Heart right ventricle (tissue), 16 donors: Measurements from ENCODE around the gene FUBP3. TPM values are rescaled to one million over a fixed set of nuclear protein-coding genes. Genes with fewer than 3 reads are reported as not detected.

Experiments
- ATAC-seq, 8 donors: fragments of 200-7000 bp; cut with Tn5 transposase; one replicate each; pipeline ENCODE4 v1.9.1; 2020; ENCODE audit warnings: mild to moderate bottlenecking in 8 of 8, moderate library complexity in 8 of 8, moderate number of reproducible peaks in 1 of 8
- DNase-seq, 2 donors: peaks; one replicate each; pipeline ENCODE4 v3.0.0-alpha.2; 2020
- H3K27ac ChIP-seq, 10 donors: fragments of 200-600 bp; sonication (generic) in 2 of 10; one replicate each; pipeline versions ENCODE4 v1.5.0 to v1.8.0; 2020 to 2022; ENCODE audit warnings: mild to moderate bottlenecking in 3 of 10
- H3K27me3 ChIP-seq, 7 donors: fragments of 200-600 bp; one replicate each; pipeline ENCODE4 v1.8.0; 2021 to 2022; ENCODE audit warnings: mild to moderate bottlenecking in 2 of 7
- H3K36me3 ChIP-seq, 9 donors: fragments of 200-600 bp; sonication (generic) in 1 of 9; one replicate each; pipeline versions ENCODE4 v1.5.0 to v1.8.0; 2020 to 2022; ENCODE audit warnings: mild to moderate bottlenecking in 2 of 9
- H3K4me1 ChIP-seq, 9 donors: fragments of 200-600 bp; sonication (generic) in 1 of 9; one replicate each; pipeline versions ENCODE4 v1.5.0 to v1.8.0; 2020 to 2022; ENCODE audit warnings: mild to moderate bottlenecking in 4 of 9
- H3K4me3 ChIP-seq, 10 donors: fragments of 200-600 bp; sonication (generic) in 2 of 10; one replicate each; pipeline versions ENCODE4 v1.5.0 to v1.8.0; 2020 to 2022; ENCODE audit warnings: mild to moderate bottlenecking in 7 of 10, moderate library complexity in 2 of 10
- H3K9me3 ChIP-seq, 11 donors: fragments of 200-600 bp in 10 of 11; sonication (generic) in 2 of 11; one replicate each; pipeline versions ENCODE4 v1.5.0 to v1.8.0; 2013 to 2022; ENCODE audit warnings: mild to moderate bottlenecking in 2 of 11, control low read depth in 1 of 11, moderate library complexity in 1 of 11
- CTCF ChIP-seq, 9 donors: fragments of 200-600 bp; sonication (generic) in 2 of 9; IDR thresholded peaks; one replicate each; pipeline versions ENCODE4 v1.5.0 to v1.8.0; 2021 to 2022; ENCODE audit warnings: antibody characterized with exemption in 9 of 9, mild to moderate bottlenecking in 5 of 9, moderate library complexity in 1 of 9
- WGBS, 2 donors: extraction: QIAGEN DNeasy Blood & Tissue Kit; methylation state at CpG; one replicate each; pipeline ENCODE4 v1.1.7; 2013; ENCODE audit warnings: inconsistent platforms in 1 of 2; 5-methylcytosine and 5-hydroxymethylcytosine counted together
- intact Hi-C, 10 donors: fragments of 100-400 bp; cut with DNase I; formaldehyde crosslinking; loops; one replicate each; pipeline versions ENCODE4 v1.11.1 to v1.14.2; 2022
- polyA plus RNA-seq, 2 donors: library from polyadenylated mRNA; stranded (reverse); fragments of 200-250 nt; gene quantifications; one replicate each; pipeline ENCODE4 v1.2.3, GENCODE V29; 2013
- total RNA-seq, 10 donors: library from RNA; stranded (reverse); fragmentation: NEBNext Ultra II Directional in 3 of 10; extraction: Animal tissue kit (Norgen Biotek cat#: 25700) in 3 of 10; gene quantifications; one replicate each; pipeline versions ENCODE4 v1.2.1 to v1.2.4, GENCODE V29; 2021 to 2023
- donor health status: Arrhythmogenic right ventricular cardiomyopathy.
- donor health status: ischemic (EF 13 %, LVEDD 7.1; RV severe dilation, severe dysfunction).
- donor health status: healthy with polysubstance abuse.
- donor health status: DM: no; HTN: yes; CAD: no.
- donor health status: DM: no; HTN: no; CAD: no.
- donor health status: ischemic (EF 25% LVEDD 6.9; RV normal size, moderate dysfunction).
- donor health status: ischemic (EF 25% LVEDD 5.7; RV mildly dilated, moderate dysfunction).
- donor health status: healthy.
- donor health status: DM: yes; HTN: yes; CAD: no.
- donor health status: Ischemic cardiomyopathy.
- donor health status: ischemic (EF 35%, LVEDD 5.7; RV mildly dilated, moderate dysfunction).
- donor health status: nonischemic (EF 11% LVEDD 7.7; RV severe dilation, severe dysfunction).
- donor health status: DM: yes; HTN: yes; CAD: no.
- donor health status: PGD.
- donor health status: ischemic (EF 29% LVEDD 5.4; RV normal size, mild dysfunction).
- donor health status: nonischemic (EF 23%, LVEDD 6.1; RV moderate dilation, normal function).

The FUBP3 gene
- total and polyA plus RNA-seq, 12 donors: 16.8 to 40.3 (median 26.9) TPM

- ATAC-seq (peak in 1 of 8 donors; percentile 11), DNase-seq (no peak)
- intact Hi-C loops: no loop called here
Measured at GRCh38 chr9:130669965-130670364, 90.6 kb downstream of the FUBP3 start.

GRCh38 chr9:130670644-130671043 lies 91.3 kb downstream of the FUBP3 start:
- 79% methylated on average over 6 of the region's 6 CpGs for WGBS, 2 donors
- Histone ChIP-seq H3K36me3 (no peaks in the 10 kb centered on the region), H3K27me3 (peaks cover 5 to 33% (median 30%) of the 10 kb centered on the region in 7 donors), H3K27ac (no peak overlapping the region), H3K4me1 (peaks cover 4 to 12% (median 10%) of the 10 kb centered on the region in 9 donors), H3K4me3 (no peak overlapping the region), H3K9me3 (no peaks in the 10 kb centered on the region)
- intact Hi-C loops: no loop called here
- DNase-seq (no peak), ATAC-seq (no peak)
- TF ChIP-seq CTCF (IDR thresholded peaks at IDR 0.05): no peak

More at GRCh38 chr9:130669965-130670364, 90.6 kb downstream of the FUBP3 start:
- H3K4me3 ChIP-seq: no peak overlapping the region
- peaks cover 6 to 19% (median 15%) of the 10 kb centered on the region in 9 donors for H3K4me1 ChIP-seq
- H3K27me3 ChIP-seq: peaks cover 9 to 39% (median 37%) of the 10 kb centered on the region in 7 donors
- no peak overlapping the region for H3K27ac ChIP-seq
- H3K9me3 ChIP-seq: no peaks in the 10 kb centered on the region
- H3K36me3 ChIP-seq: no peaks in the 10 kb centered on the region
- 73 to 84% methylated on average over 4 of the region's 4 CpGs for WGBS, 2 donors
- no peak for TF ChIP-seq CTCF (IDR thresholded peaks at IDR 0.05)

GRCh38 chr9:130672466-130672865 lies 93.1 kb downstream of the FUBP3 start:
- DNase-seq: no peak
- Histone ChIP-seq H3K9me3 (no peaks in the 10 kb centered on the region), H3K4me1 (no peaks in the 10 kb centered on the region), H3K4me3 (no peak overlapping the region), H3K27ac (no peak overlapping the region), H3K36me3 (no peaks in the 10 kb centered on the region), H3K27me3 (peaks cover 0 to 14% (median 12%) of the 10 kb centered on the region in 7 donors)
- no peak for ATAC-seq
- no peak for TF ChIP-seq CTCF (IDR thresholded peaks at IDR 0.05)
- intact Hi-C loops: no loop called here
- 91 to 92% methylated on average over 8 of the region's 8 CpGs for WGBS, 2 donors

GRCh38 chr9:130672933-130673615 lies 93.7 kb downstream of the FUBP3 start:
- Histone ChIP-seq H3K4me3 (no peak overlapping the region), H3K9me3 (no peaks in the 10 kb centered on the region), H3K27me3 (peaks cover 0 to 8% (median 6%) of the 10 kb centered on the region in 7 donors), H3K36me3 (no peaks in the 10 kb centered on the region), H3K4me1 (no peaks in the 10 kb centered on the region), H3K27ac (no peak overlapping the region)
- intact Hi-C loops: no loop called here
- DNase-seq: no peak
- no peak for TF ChIP-seq CTCF (IDR thresholded peaks at IDR 0.05)
- WGBS, 2 donors: 84 to 90% methylated on average over 12 of the region's 12 CpGs
- ATAC-seq: peak in 1 of 8 donors; percentile 13
